Nephron progenitor cell (in vitro differentiated cells): ENCODE results near the gene PTCH2.

Experiments
- DNase-seq: peaks from one replicate; pipeline ENCODE4 v3.0.0; 2021
- H3K27ac Mint-ChIP-seq: 2 replicates; pipeline ENCODE4 v1.8.0; 2021; ENCODE audit warnings: mild to moderate bottlenecking, moderate library complexity, mixed read lengths
- H3K27me3 Mint-ChIP-seq: 2 replicates; pipeline ENCODE4 v1.8.0; 2021; ENCODE audit warnings: mild to moderate bottlenecking, low read depth, mixed read lengths; ENCODE audit not compliant: poor library complexity
- H3K36me3 Mint-ChIP-seq: 2 replicates; pipeline ENCODE4 v1.8.0; 2021; ENCODE audit warnings: low read depth, mixed read lengths
- H3K4me1 Mint-ChIP-seq: 2 replicates; pipeline ENCODE4 v1.8.0; 2021; ENCODE audit warnings: mixed read lengths
- H3K4me3 Mint-ChIP-seq: 2 replicates; pipeline ENCODE4 v1.8.0; 2021; ENCODE audit warnings: mild to moderate bottlenecking, moderate library complexity, mixed read lengths
- H3K9me3 Mint-ChIP-seq: 2 replicates; pipeline ENCODE4 v1.8.0; 2021; ENCODE audit warnings: mild to moderate bottlenecking, moderate library complexity, mixed read lengths
- CTCF ChIP-seq: fragments of 200-600 bp; sonication (generic); IDR thresholded peaks from 2 replicates; pipeline ENCODE4 v1.5.0; 2021; ENCODE audit warnings: antibody characterized with exemption

Gene PTCH2

GRCh38 chr1:44790968-44791801, 51.9 kb downstream of the PTCH2 start:
- Mint-ChIP-seq H3K4me1 (peaks cover 40% of the 10 kb centered on the region), H3K4me3 (no peak overlapping the region), H3K9me3 (no peaks in the 10 kb centered on the region), H3K27ac (peak overlapping the region; percentile 78), H3K27me3 (peaks cover 13% of the 10 kb centered on the region), H3K36me3 (no peaks in the 10 kb centered on the region)
- DNase-seq, result no peak
- TF ChIP-seq CTCF, result no peak

- peaks cover 23% of the 10 kb centered on the region for H3K27me3 Mint-ChIP-seq
- DNase-seq, result no peak
- no peak for TF ChIP-seq CTCF
- no peaks in the 10 kb centered on the region for H3K9me3 Mint-ChIP-seq
- H3K36me3 Mint-ChIP-seq, result peaks cover 2% of the 10 kb centered on the region
- no peak within 1 kb of the TSS for H3K4me3 Mint-ChIP-seq
- no peak within 1 kb of the TSS for H3K27ac Mint-ChIP-seq
- H3K4me1 Mint-ChIP-seq, result peaks cover 58% of the 10 kb centered on the region
Observed at GRCh38 chr1:44788120-44788860, 54.8 kb downstream of the PTCH2 start, which contains the start of gene BEST4. Gene BEST4 (minus strand): TSS chr1:44788170. CDS start chr1:44787705, 465 bp downstream.

DNA sequence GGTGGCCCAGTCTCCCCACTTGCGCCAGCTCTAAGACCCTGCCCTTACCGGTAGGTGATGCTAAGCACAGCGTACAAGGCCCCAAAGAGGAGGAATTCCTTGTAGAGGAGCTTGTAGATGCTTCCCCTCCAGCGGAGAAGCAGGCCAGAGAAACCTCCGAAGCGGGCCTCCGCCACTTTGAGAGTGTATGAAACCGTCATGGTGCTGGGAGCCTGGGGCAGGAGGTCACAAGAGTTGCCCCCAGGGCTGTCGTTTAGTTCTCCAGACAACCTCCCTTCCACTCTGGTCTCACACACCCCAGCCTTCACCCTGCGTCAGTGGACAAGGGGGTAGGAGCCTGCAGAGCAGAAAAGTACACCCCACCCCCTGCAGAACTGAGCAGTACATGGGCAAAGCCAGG, 55.5 kb downstream of the PTCH2 start:
- DNase-seq, result no peak
- no peak for TF ChIP-seq CTCF
- peaks cover 4% of the 10 kb centered on the region for H3K36me3 Mint-ChIP-seq
- H3K27me3 Mint-ChIP-seq, result peaks cover 23% of the 10 kb centered on the region
- H3K27ac Mint-ChIP-seq, result no peak overlapping the region
- no peak overlapping the region for H3K4me3 Mint-ChIP-seq
- peaks cover 52% of the 10 kb centered on the region for H3K4me1 Mint-ChIP-seq
- no peaks in the 10 kb centered on the region for H3K9me3 Mint-ChIP-seq

DNA sequence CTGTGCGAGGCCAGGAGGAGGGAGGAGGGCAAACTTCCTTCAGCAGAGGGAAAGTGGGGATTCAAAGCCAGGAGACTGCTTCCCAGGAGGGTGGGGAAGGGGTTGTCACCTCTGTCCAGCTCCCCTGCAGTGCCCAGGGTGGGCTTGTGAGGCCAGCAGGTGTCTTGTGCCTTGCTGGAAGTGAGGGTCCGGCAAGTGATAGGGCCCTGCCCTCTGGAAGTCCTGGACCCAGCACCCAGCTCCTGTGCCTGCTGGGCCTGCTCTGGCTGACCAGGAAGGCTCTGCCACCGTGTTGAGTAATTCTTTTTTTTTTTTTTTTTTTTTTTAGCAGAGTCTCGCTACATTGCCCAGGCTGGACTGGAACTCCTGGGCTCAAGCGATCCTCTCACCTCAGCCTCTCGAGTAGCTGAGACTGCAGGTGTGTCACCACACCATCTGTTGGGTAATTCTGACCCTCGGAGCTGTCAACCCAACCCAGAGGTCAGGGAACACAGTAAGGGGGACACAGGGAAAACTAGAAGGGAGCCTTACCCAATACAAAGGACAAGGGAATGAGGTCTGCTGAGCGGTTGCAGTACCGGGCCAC, 56.1 kb downstream of the PTCH2 start:
- H3K4me3 Mint-ChIP-seq, result peak overlapping the region; percentile 71
- no peak overlapping the region for H3K27ac Mint-ChIP-seq
- peaks cover 51% of the 10 kb centered on the region for H3K4me1 Mint-ChIP-seq
- TF ChIP-seq CTCF, result no peak
- no peak for DNase-seq
- peaks cover 7% of the 10 kb centered on the region for H3K36me3 Mint-ChIP-seq
- no peaks in the 10 kb centered on the region for H3K9me3 Mint-ChIP-seq
- peaks cover 23% of the 10 kb centered on the region for H3K27me3 Mint-ChIP-seq

DNA sequence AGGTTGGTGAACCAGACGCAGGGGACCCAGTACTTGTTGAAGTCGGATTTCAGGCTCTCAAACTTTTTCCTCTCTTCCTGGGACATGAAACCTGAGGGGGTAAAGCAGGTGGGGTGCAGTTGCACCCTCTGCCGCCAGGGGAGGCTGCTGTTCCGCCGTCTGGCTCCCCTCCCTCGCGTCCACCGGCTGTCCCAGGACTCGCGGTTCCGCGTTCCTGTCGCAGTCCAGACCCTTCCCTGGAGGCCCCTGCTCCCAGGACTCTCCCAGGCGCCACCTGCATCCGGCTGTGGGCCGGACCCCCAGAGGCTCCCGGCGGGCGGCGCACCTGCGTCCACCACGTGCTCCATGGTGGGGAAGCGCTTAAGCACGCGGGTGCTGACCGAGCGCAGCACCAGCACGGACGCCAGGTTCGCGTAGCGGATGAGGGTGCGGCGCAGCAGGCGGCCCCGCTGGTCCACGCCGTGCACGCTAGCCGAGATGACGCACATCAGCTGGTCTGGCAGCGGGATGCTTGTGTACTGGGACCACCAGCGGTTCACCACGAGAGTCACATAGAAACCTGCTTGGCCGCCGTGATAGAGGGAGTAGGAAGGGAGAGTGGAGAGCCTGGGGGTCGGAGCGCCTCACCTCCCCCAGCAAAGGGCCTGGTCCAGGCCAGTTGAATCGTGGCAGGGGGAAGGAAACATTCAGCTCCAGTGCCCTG, 56.8 kb downstream of the PTCH2 start:
- Mint-ChIP-seq H3K27ac (no peak overlapping the region), H3K9me3 (no peaks in the 10 kb centered on the region), H3K4me1 (peaks cover 45% of the 10 kb centered on the region), H3K27me3 (peaks cover 23% of the 10 kb centered on the region), H3K36me3 (peaks cover 13% of the 10 kb centered on the region), H3K4me3 (peak overlapping the region; percentile 71)
- DNase-seq, result peak; percentile 87
- TF ChIP-seq CTCF, result peak; percentile 100
